ENCODE results near the gene FGF19.

DNA sequence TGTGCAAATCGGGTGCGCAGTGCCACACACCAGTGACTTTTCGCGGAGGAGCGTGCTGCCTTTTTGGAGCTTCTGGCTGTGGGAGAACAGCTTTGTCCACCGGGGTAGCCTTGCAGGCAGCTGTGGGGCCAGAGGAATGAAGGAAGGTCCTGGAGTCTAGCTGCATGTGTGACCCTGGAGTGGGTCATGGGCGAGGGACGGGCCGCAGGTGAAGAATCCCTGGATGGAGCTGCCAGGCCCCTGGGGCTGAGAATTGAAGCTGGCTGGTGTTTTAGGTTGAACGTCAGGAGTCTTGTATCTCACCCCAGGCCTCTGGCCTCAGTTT lies 54.3 kb downstream of the FGF19 start:
- TF ChIP-seq, protein P1, sequence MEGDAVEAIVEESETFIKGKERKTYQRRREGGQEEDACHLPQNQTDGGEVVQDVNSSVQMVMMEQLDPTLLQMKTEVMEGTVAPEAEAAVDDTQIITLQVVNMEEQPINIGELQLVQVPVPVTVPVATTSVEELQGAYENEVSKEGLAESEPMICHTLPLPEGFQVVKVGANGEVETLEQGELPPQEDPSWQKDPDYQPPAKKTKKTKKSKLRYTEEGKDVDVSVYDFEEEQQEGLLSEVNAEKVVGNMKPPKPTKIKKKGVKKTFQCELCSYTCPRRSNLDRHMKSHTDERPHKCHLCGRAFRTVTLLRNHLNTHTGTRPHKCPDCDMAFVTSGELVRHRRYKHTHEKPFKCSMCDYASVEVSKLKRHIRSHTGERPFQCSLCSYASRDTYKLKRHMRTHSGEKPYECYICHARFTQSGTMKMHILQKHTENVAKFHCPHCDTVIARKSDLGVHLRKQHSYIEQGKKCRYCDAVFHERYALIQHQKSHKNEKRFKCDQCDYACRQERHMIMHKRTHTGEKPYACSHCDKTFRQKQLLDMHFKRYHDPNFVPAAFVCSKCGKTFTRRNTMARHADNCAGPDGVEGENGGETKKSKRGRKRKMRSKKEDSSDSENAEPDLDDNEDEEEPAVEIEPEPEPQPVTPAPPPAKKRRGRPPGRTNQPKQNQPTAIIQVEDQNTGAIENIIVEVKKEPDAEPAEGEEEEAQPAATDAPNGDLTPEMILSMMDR (IDR thresholded peaks at IDR 0.05; ENCODE audit: low read length): no peak
- no peak for TF ChIP-seq EZH2 (IDR thresholded peaks at IDR 0.05; ENCODE audit: borderline replicate concordance, low read length)
